Measurements from ENCODE around the gene PPDPF. TPM values are rescaled to one million over a fixed set of nuclear protein-coding genes. Genes with fewer than 3 reads are reported as not detected.

PPDPF gene
- polyA plus RNA-seq, 3 donors: 108 to 192 (median 149) TPM

Other genes with a start within 250 kb of the PPDPF start
- gene ARFGAP1, start 248.0 kb upstream of the PPDPF start, polyA plus RNA-seq (ENCODE audit: insufficient read length in 3 of 3): 10 to 100 TPM; 51.6 to 53.4 (median 52.9) TPM
- gene COL20A1, start 227.6 kb upstream of the PPDPF start, polyA plus RNA-seq (ENCODE audit: insufficient read length in 3 of 3): under 1 TPM; 0.42 to 0.65 (median 0.46) TPM
- gene CHRNA4, start 159.4 kb upstream of the PPDPF start, polyA plus RNA-seq (ENCODE audit: insufficient read length in 3 of 3): 1 to 10 TPM; 5.0 to 8.1 (median 6.8) TPM
- 1 to 10 TPM; 3.9 to 6.1 (median 4.9) TPM for gene KCNQ2, start 48.1 kb upstream of the PPDPF start, polyA plus RNA-seq (ENCODE audit: insufficient read length in 3 of 3)
- 1 to 10 TPM in 2 of 3 donors, under 1 TPM in 1; 0.79 to 1.6 (median 1.1) TPM for gene EEF1A2, start 21.7 kb upstream of the PPDPF start, polyA plus RNA-seq (ENCODE audit: insufficient read length in 3 of 3)
- gene PTK6, start 16.6 kb downstream of the PPDPF start, polyA plus RNA-seq (ENCODE audit: insufficient read length in 3 of 3): under 1 TPM; 0.22 to 0.61 (median 0.49) TPM
- under 1 TPM; 0.08 to 0.21 (median 0.08) TPM for gene SRMS, start 27.0 kb downstream of the PPDPF start, polyA plus RNA-seq (ENCODE audit: insufficient read length in 3 of 3)
- under 1 TPM; 0.69 to 0.98 (median 0.76) TPM for gene FNDC11, start 33.4 kb downstream of the PPDPF start, polyA plus RNA-seq (ENCODE audit: insufficient read length in 3 of 3)
- gene HELZ2, start 53.5 kb downstream of the PPDPF start, polyA plus RNA-seq (ENCODE audit: insufficient read length in 3 of 3): 10 to 100 TPM in 2 of 3 donors, 1 to 10 TPM in 1; 8.8 to 11.3 (median 10.4) TPM
- 1 to 10 TPM; 7.5 to 9.8 (median 8.9) TPM for gene GMEB2, start 106.3 kb downstream of the PPDPF start, polyA plus RNA-seq (ENCODE audit: insufficient read length in 3 of 3)
- gene STMN3, start 132.7 kb downstream of the PPDPF start, polyA plus RNA-seq (ENCODE audit: insufficient read length in 3 of 3): 10 to 100 TPM; 22.0 to 26.7 (median 23.8) TPM
- gene RTEL1, start 137.5 kb downstream of the PPDPF start, polyA plus RNA-seq (ENCODE audit: insufficient read length in 3 of 3): 10 to 100 TPM; 12.8 to 15.9 (median 13.8) TPM
- gene TNFRSF6B, start 175.9 kb downstream of the PPDPF start, polyA plus RNA-seq (ENCODE audit: insufficient read length in 3 of 3): 1 to 10 TPM; 1.3 to 1.7 (median 1.4) TPM
- gene ARFRP1, start 187.2 kb downstream of the PPDPF start, polyA plus RNA-seq (ENCODE audit: insufficient read length in 3 of 3): 10 to 100 TPM; 29.9 to 31.9 (median 30.8) TPM
- 10 to 100 TPM; 14.9 to 15.7 (median 15.0) TPM for gene ZGPAT, start 187.3 kb downstream of the PPDPF start, polyA plus RNA-seq (ENCODE audit: insufficient read length in 3 of 3)
- 1 to 10 TPM; 2.8 to 5.2 (median 3.8) TPM for gene LIME1, start 215.9 kb downstream of the PPDPF start, polyA plus RNA-seq (ENCODE audit: insufficient read length in 3 of 3)
- 10 to 100 TPM; 57.9 to 66.1 (median 60.9) TPM for gene SLC2A4RG, start 219.0 kb downstream of the PPDPF start, polyA plus RNA-seq (ENCODE audit: insufficient read length in 3 of 3)